ENCODE results near the gene FOXI1. TPM values are rescaled to one million over a fixed set of nuclear protein-coding genes. Genes with fewer than 3 reads are reported as not detected.

Gene FOXI1
- total RNA-seq, 2 experiments from 2014 or later, result not detected

GRCh38 chr5:170143091-170143490, 37.4 kb downstream of the FOXI1 start:
- no peak overlapping the region for H3K27ac Mint-ChIP-seq
- CTCF ChIA-PET, result no interaction called here
- H3K27me3 Mint-ChIP-seq, result peaks cover 3% of the 10 kb centered on the region
- no peaks in the 10 kb centered on the region for H3K36me3 Mint-ChIP-seq
- no peak for DNase-seq
- no peak overlapping the region for H3K4me3 Mint-ChIP-seq
- no peaks in the 10 kb centered on the region for H3K9me3 Mint-ChIP-seq (ENCODE audit: low read depth)
- ATAC-seq, result no peak
- no peaks in the 10 kb centered on the region for H3K4me1 Mint-ChIP-seq

- peaks cover 3% of the 10 kb centered on the region for H3K27me3 Mint-ChIP-seq
- CTCF ChIA-PET, result no interaction called here
- DNase-seq, result no peak
- no peak overlapping the region for H3K27ac Mint-ChIP-seq
- H3K4me1 Mint-ChIP-seq, result no peaks in the 10 kb centered on the region
- H3K4me3 Mint-ChIP-seq, result no peak overlapping the region
- no peak for ATAC-seq
- no peaks in the 10 kb centered on the region for H3K9me3 Mint-ChIP-seq (ENCODE audit: low read depth)
- H3K36me3 Mint-ChIP-seq, result no peaks in the 10 kb centered on the region
Observed at GRCh38 chr5:170143710-170144109, 38.0 kb downstream of the FOXI1 start.

- DNase-seq (peak; percentile 36), ATAC-seq (no peak)
- no peak overlapping the region for H3K27ac Mint-ChIP-seq
- no peaks in the 10 kb centered on the region for H3K36me3 Mint-ChIP-seq
- H3K27me3 Mint-ChIP-seq, result peaks cover 3% of the 10 kb centered on the region
- no peaks in the 10 kb centered on the region for H3K9me3 Mint-ChIP-seq (ENCODE audit: low read depth)
- H3K4me3 Mint-ChIP-seq, result no peak overlapping the region
- no peaks in the 10 kb centered on the region for H3K4me1 Mint-ChIP-seq
- CTCF ChIA-PET, result no interaction called here
Observed at GRCh38 chr5:170144286-170145023, 38.8 kb downstream of the FOXI1 start.

DNA sequence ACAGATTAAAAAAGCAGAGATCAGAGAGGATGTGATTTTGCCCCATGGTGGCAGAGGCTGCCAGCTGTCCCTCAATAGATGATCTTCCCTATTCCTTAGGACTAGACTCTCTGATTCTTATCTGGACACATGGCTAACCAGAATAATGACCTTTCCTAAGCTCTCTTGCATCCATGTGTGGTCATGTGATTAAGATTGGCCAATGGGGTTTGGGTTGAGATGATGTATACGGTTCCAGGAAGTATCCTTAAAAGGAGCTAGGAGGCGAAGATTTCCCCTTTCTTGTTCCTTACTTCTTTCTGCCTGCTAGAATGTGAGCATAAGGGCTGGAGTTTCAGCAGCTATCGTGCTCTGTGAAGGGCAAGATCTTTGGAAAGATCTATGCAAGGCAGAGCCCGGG, 39.8 kb downstream of the FOXI1 start:
- Mint-ChIP-seq H3K4me1 (no peaks in the 10 kb centered on the region), H3K4me3 (no peak overlapping the region), H3K27me3 (peaks cover 3% of the 10 kb centered on the region), H3K27ac (no peak overlapping the region), H3K9me3 (ENCODE audit: low read depth) (no peaks in the 10 kb centered on the region), H3K36me3 (no peaks in the 10 kb centered on the region)
- no peak for ATAC-seq
- CTCF ChIA-PET, result interaction anchor here (1.6 kb wide), 1 partner anchor 39 kb away, joined by 3 read pairs; no protein-coding TSS in a partner anchor
- peak; percentile 23 for DNase-seq

- no peak overlapping the region for H3K4me3 Mint-ChIP-seq
- no peak for ATAC-seq
- H3K36me3 Mint-ChIP-seq, result no peaks in the 10 kb centered on the region
- CTCF ChIA-PET, result interaction anchor here (1.6 kb wide), 1 partner anchor 37 kb away, joined by 3 read pairs; no protein-coding TSS in a partner anchor
- peak; percentile 27 for DNase-seq
- H3K4me1 Mint-ChIP-seq, result no peaks in the 10 kb centered on the region
- no peaks in the 10 kb centered on the region for H3K9me3 Mint-ChIP-seq (ENCODE audit: low read depth)
- peaks cover 3% of the 10 kb centered on the region for H3K27me3 Mint-ChIP-seq
- no peak overlapping the region for H3K27ac Mint-ChIP-seq
Observed at GRCh38 chr5:170147051-170147752, 41.5 kb downstream of the FOXI1 start.

- no peak overlapping the region for H3K4me3 Mint-ChIP-seq
- H3K9me3 Mint-ChIP-seq (ENCODE audit: low read depth), result no peaks in the 10 kb centered on the region
- ATAC-seq, result no peak
- H3K27ac Mint-ChIP-seq, result no peak overlapping the region
- no peaks in the 10 kb centered on the region for H3K27me3 Mint-ChIP-seq
- H3K4me1 Mint-ChIP-seq, result no peaks in the 10 kb centered on the region
- H3K36me3 Mint-ChIP-seq, result no peaks in the 10 kb centered on the region
- CTCF ChIA-PET, result no interaction called here
- DNase-seq, result peak; percentile 9
Observed at GRCh38 chr5:170147753-170148264, 42.1 kb downstream of the FOXI1 start.

GRCh38 chr5:170148430-170149205, 42.9 kb downstream of the FOXI1 start:
- Mint-ChIP-seq H3K27ac (no peak overlapping the region), H3K9me3 (ENCODE audit: low read depth) (no peaks in the 10 kb centered on the region), H3K4me1 (no peaks in the 10 kb centered on the region), H3K4me3 (no peak overlapping the region), H3K27me3 (no peaks in the 10 kb centered on the region), H3K36me3 (no peaks in the 10 kb centered on the region)
- DNase-seq (peak; percentile 34), ATAC-seq (no peak)
- CTCF ChIA-PET, result no interaction called here

GRCh38 chr5:170149206-170149515, 43.5 kb downstream of the FOXI1 start:
- H3K36me3 Mint-ChIP-seq, result no peaks in the 10 kb centered on the region
- H3K27me3 Mint-ChIP-seq, result no peaks in the 10 kb centered on the region
- CTCF ChIA-PET, result no interaction called here
- H3K27ac Mint-ChIP-seq, result no peak overlapping the region
- DNase-seq, result peak; percentile 35
- no peak for ATAC-seq
- H3K9me3 Mint-ChIP-seq (ENCODE audit: low read depth), result no peaks in the 10 kb centered on the region
- no peaks in the 10 kb centered on the region for H3K4me1 Mint-ChIP-seq
- no peak overlapping the region for H3K4me3 Mint-ChIP-seq

DNA sequence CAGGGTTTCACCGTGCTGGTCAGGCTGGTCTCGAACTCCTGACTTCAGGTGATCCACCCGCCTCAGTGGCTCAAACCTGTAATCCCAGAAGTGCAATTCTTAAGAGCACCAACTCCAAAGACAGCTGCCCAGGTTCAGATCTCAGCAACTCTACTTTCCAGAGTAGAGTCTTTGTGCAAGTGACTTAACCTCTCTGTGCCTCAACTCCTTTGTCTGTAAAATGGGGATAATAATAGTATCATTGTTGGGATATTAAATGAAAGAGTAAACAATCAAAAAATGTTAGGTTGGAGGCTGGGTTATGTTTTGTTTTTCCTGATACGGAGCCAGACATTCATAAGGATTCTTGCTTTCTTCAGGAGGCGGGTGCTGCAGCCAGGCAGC, 45.0 kb downstream of the FOXI1 start:
- no peak for ATAC-seq
- CTCF ChIA-PET, result no interaction called here
- Mint-ChIP-seq H3K9me3 (ENCODE audit: low read depth) (no peaks in the 10 kb centered on the region), H3K27ac (no peak overlapping the region), H3K27me3 (no peaks in the 10 kb centered on the region), H3K36me3 (no peaks in the 10 kb centered on the region), H3K4me3 (no peak overlapping the region), H3K4me1 (no peaks in the 10 kb centered on the region)
- no peak for DNase-seq

GRCh38 chr5:170151097-170151831, 45.6 kb downstream of the FOXI1 start:
- CTCF ChIA-PET, result no interaction called here
- ATAC-seq, result no peak
- no peak overlapping the region for H3K27ac Mint-ChIP-seq
- no peaks in the 10 kb centered on the region for H3K27me3 Mint-ChIP-seq
- H3K9me3 Mint-ChIP-seq (ENCODE audit: low read depth), result no peaks in the 10 kb centered on the region
- H3K4me1 Mint-ChIP-seq, result no peaks in the 10 kb centered on the region
- H3K36me3 Mint-ChIP-seq, result no peaks in the 10 kb centered on the region
- DNase-seq, result peak; percentile 31
- H3K4me3 Mint-ChIP-seq, result no peak overlapping the region

- Mint-ChIP-seq H3K4me3 (no peak overlapping the region), H3K4me1 (no peaks in the 10 kb centered on the region), H3K36me3 (no peaks in the 10 kb centered on the region), H3K27ac (no peak overlapping the region), H3K27me3 (no peaks in the 10 kb centered on the region), H3K9me3 (ENCODE audit: low read depth) (no peaks in the 10 kb centered on the region)
- CTCF ChIA-PET, result no interaction called here
- DNase-seq (no peak), ATAC-seq (no peak)
Observed at GRCh38 chr5:170152767-170153166, 47.1 kb downstream of the FOXI1 start.

DNA sequence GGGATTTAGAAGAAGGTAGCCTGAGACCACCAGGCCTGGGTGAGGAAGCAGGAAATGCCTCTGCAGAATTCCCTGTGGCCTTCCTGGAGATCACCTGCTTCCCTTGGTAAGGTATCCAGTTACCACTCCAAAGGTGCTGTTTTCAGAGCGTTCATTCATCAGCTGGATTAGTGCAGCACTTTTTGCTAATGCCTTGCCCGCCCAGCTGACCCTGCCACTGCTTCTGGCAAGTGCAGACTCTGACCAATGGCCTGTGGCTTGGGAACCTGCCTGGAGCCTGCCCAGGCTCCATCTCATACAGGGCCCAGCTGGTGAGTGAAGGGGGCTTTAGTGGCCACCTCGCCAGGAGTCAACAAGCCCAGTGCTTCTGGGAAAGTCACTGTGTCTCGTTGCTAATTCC, 48.6 kb downstream of the FOXI1 start:
- DNase-seq (no peak), ATAC-seq (no peak)
- Mint-ChIP-seq H3K4me1 (no peaks in the 10 kb centered on the region), H3K4me3 (no peak overlapping the region), H3K27ac (no peak overlapping the region), H3K27me3 (no peaks in the 10 kb centered on the region), H3K9me3 (ENCODE audit: low read depth) (no peaks in the 10 kb centered on the region), H3K36me3 (no peaks in the 10 kb centered on the region)
- CTCF ChIA-PET, result no interaction called here

DNA sequence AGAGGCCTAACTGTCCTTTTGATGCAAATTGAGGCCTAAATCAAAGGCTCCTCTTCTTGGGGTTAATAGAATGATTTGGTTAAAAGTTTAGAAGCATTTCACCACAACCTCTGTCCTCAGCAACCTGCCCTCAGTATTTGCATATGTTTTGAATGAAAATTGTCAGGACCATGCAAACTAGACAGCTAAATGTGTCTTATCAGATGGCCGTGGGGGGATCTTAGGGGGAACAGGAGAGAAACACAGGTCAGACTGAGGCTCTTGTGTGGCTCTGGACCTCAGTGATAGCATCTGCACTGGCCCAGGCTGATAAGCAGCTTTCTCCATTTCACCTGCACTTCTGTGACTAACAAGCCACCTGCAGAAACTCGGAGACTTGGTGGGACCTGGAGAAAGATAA, 49.0 kb downstream of the FOXI1 start:
- CTCF ChIA-PET, result no interaction called here
- Mint-ChIP-seq H3K4me3 (no peak overlapping the region), H3K36me3 (no peaks in the 10 kb centered on the region), H3K9me3 (ENCODE audit: low read depth) (no peaks in the 10 kb centered on the region), H3K4me1 (no peaks in the 10 kb centered on the region), H3K27ac (no peak overlapping the region), H3K27me3 (no peaks in the 10 kb centered on the region)
- DNase-seq (no peak), ATAC-seq (no peak)

Data from activated CD8-positive, alpha-beta memory T cell treated with anti-CD3 and anti-CD28 coated beads, Interleukin-2, amount 10 ng/mL, durations not matched to agents 7 days and 5 days (primary cell).